Upper lobe of right lung (tissue), 1 donor: ENCODE results near the gene PLD5. TPM values are rescaled to one million over a fixed set of nuclear protein-coding genes. Genes with fewer than 3 reads are reported as not detected.
"Not testable (repeated sequence)": the region's sequence is repeated elsewhere in the genome, so short reads cannot be mapped to it uniquely, and the experiment has no call there.

Source experiments
- ATAC-seq: fragments of 200-7000 bp; cut with Tn5 transposase; one replicate; pipeline ENCODE4 v1.9.1; 2020; ENCODE audit warnings: mild to moderate bottlenecking, moderate library complexity
- DNase-seq: peaks from one replicate; pipeline ENCODE4 v3.0.0-alpha.2; 2020
- H3K27ac ChIP-seq: fragments of 200-600 bp; one replicate; pipeline ENCODE4 v1.8.0; 2022
- H3K27me3 ChIP-seq: fragments of 200-600 bp; one replicate; pipeline ENCODE4 v1.8.0; 2022; ENCODE audit warnings: mild to moderate bottlenecking
- H3K36me3 ChIP-seq: fragments of 200-600 bp; one replicate; pipeline ENCODE4 v1.8.0; 2022
- H3K4me1 ChIP-seq: fragments of 200-600 bp; one replicate; pipeline ENCODE4 v1.8.0; 2022
- H3K4me3 ChIP-seq: fragments of 200-600 bp; one replicate; pipeline ENCODE4 v1.8.0; 2022; ENCODE audit warnings: mild to moderate bottlenecking
- H3K9me3 ChIP-seq: fragments of 200-600 bp; one replicate; pipeline ENCODE4 v1.8.0; 2022
- intact Hi-C: fragments of 100-400 bp; cut with DNase I; formaldehyde crosslinking; loops from one replicate; pipeline ENCODE4 v1.11.0; 2022
- total RNA-seq: library from RNA; stranded (reverse); fragmentation: NEBNext Ultra II Directional; extraction: Animal tissue kit (Norgen Biotek cat#: 25700); gene quantifications from one replicate; pipeline ENCODE4 v1.2.1, GENCODE V29; 2021
- TF ChIP-seq, protein P1 (sequence below): fragments of 200-600 bp; IDR thresholded peaks from one replicate; pipeline ENCODE4 v1.8.0; 2022; ENCODE audit warnings: antibody characterized with exemption
- donor health status: DM: no; HTN: yes; CAD: no; lungs with severe emphysema.

The PLD5 gene
- total RNA-seq, 1 donor from 2014 or later: 0.87 TPM

DNA sequence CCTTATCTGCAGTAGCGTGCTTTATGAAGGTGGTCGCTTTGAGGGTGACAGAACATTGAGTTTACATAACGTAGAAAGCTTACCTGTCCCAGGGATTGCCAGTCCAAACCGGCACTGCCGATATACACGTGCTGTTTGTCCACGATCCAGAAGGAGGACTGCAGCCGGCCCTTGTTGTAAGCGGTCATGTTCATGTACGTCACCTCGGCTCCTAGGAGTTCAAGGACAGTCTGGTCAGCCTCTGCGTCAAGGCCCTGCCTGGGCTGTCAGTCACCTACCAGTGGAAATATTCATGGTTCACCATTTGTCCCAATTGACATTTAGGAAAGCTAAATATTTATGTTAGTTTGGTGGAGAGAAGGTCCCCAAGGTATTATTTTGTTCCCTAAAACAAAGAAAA, 304.6 kb downstream of the PLD5 start:
- Histone ChIP-seq H3K9me3 (peaks cover 6% of the 10 kb centered on the region), H3K4me1 (no peaks in the 10 kb centered on the region), H3K36me3 (no peaks in the 10 kb centered on the region), H3K27me3 (no peaks in the 10 kb centered on the region), H3K4me3 (no peak overlapping the region), H3K27ac (no peak overlapping the region)
- DNase-seq (no peak), ATAC-seq (no peak)
- TF ChIP-seq, protein P1, sequence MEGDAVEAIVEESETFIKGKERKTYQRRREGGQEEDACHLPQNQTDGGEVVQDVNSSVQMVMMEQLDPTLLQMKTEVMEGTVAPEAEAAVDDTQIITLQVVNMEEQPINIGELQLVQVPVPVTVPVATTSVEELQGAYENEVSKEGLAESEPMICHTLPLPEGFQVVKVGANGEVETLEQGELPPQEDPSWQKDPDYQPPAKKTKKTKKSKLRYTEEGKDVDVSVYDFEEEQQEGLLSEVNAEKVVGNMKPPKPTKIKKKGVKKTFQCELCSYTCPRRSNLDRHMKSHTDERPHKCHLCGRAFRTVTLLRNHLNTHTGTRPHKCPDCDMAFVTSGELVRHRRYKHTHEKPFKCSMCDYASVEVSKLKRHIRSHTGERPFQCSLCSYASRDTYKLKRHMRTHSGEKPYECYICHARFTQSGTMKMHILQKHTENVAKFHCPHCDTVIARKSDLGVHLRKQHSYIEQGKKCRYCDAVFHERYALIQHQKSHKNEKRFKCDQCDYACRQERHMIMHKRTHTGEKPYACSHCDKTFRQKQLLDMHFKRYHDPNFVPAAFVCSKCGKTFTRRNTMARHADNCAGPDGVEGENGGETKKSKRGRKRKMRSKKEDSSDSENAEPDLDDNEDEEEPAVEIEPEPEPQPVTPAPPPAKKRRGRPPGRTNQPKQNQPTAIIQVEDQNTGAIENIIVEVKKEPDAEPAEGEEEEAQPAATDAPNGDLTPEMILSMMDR: no peak
- intact Hi-C loops: no loop called here

DNA sequence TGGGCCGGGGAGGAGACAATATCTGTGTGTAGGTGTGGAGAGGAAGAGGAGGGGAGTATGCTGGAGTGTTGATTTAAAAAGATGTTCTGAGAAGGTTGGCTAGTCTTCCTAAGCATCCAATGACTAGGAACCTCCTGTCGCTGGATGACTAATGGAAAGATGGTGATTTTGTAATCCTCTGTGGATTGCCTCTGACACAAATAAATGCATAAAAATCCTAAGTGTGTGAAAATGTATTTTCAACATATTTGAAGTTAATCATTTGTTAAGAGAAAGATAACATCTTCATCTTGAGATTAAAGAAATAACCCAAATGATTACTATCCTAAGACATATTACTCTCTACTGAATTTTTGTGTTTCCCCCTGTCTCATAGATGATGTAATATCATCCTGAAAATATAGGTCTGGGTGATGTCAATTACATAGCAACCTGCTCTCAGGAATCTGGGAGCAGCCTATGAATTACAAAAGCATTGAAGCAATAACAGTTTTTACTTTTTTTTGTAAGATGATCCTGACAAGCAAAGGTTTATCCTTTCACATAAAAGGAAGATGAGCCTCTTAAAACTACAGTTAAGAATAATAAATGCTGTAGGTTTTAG, 305.1 kb downstream of the PLD5 start:
- intact Hi-C loops: no loop called here
- H3K27me3 ChIP-seq: no peaks in the 10 kb centered on the region
- H3K27ac ChIP-seq: no peak overlapping the region
- no peak overlapping the region for H3K4me3 ChIP-seq
- ATAC-seq (no peak), DNase-seq (no peak)
- H3K9me3 ChIP-seq: peaks cover 6% of the 10 kb centered on the region
- H3K36me3 ChIP-seq: no peaks in the 10 kb centered on the region
- no peaks in the 10 kb centered on the region for H3K4me1 ChIP-seq
- TF ChIP-seq, protein P1: no peak

DNA sequence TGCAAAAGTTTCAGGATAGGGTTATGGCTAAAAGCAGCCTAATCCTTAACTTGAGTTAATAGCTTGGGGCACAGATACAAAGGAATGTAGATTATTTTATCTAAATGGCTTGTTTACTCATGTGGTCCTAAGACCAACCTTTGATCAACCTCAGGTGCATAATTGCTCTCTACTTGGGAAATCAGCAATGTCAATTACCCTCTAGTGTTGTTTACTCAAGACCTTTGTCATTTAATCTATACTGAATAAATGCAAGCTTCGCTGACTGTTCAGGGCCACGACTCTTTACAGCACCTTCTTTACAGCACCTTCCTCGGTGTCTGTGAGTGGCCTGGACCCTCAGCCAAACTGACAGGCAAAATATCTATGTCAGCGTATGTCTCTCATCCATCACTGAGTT, 308.1 kb downstream of the PLD5 start:
- H3K27me3 ChIP-seq: no peaks in the 10 kb centered on the region
- TF ChIP-seq, protein P1: no peak
- intact Hi-C loops: no loop called here
- DNase-seq (no peak), ATAC-seq (no peak)
- no peak overlapping the region for H3K4me3 ChIP-seq
- no peaks in the 10 kb centered on the region for H3K4me1 ChIP-seq
- no peaks in the 10 kb centered on the region for H3K36me3 ChIP-seq
- H3K9me3 ChIP-seq: peaks cover 6% of the 10 kb centered on the region
- no peak overlapping the region for H3K27ac ChIP-seq

DNA sequence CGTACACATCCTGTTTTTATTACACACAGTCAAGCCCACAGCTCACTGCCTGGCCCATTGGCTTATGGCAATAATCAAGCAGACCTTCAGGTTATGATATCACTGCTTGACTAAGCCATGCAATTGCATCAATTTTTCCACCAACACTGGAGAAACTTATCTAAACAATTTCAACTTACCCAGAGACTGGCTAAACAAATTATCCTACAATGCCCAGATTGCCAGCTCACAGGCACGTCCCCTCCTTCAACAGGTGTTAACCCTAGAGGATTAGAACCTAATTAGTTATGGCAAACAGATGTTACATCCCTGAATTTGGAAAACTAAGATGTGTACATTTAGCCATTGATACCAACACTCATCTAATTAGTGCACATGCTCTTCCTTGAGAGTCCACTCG, 310.0 kb downstream of the PLD5 start:
- H3K4me3 ChIP-seq, H3K36me3 ChIP-seq, H3K27me3 ChIP-seq, H3K9me3 ChIP-seq, H3K27ac ChIP-seq, DNase-seq, H3K4me1 ChIP-seq, ATAC-seq, intact Hi-C loops: not testable (repeated sequence)

DNA sequence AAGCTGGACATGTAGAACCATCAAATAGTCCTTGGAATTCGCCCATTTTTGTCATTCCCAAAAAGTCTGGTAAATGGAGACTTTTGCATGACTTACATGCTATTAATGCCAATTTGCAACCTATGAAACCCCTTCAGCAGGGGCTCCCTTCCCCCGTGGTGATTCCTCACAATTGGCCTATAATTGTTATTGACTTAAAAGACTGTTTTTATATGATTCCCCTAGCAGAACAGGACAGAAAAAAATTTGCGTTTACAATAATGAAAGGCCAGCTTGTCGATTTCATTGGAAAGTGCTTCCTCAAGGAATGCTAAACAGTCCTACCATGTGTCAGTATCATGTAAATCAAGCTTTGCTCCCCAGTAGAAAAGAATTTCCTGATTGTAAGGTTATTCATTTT, 311.5 kb downstream of the PLD5 start:
- intact Hi-C loops, DNase-seq, H3K9me3 ChIP-seq, ATAC-seq, H3K4me1 ChIP-seq, H3K27ac ChIP-seq, H3K36me3 ChIP-seq, H3K27me3 ChIP-seq, H3K4me3 ChIP-seq: not testable (repeated sequence)

DNA sequence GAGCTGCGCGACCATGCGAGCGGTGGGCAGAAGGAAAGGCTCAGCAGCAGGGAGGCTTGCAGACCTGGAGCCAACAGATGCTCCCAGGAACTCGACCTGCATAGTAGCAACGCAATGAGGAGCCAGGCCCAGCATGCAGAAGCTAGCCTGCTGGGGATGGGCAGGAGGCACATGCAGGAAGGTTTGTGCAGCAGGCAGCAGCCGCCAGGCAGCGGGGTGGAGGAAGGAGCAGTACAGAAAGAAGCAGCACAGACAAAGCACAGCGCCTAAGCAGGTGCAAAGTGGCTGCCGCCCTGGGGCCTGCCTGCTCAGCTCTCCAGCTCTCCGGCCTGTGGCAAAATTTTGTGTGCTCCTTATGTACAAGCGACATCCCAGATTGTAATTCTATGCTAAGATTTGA, 312.1 kb downstream of the PLD5 start:
- no peaks in the 10 kb centered on the region for H3K27me3 ChIP-seq
- H3K4me3 ChIP-seq: no peak overlapping the region
- ATAC-seq (no peak), DNase-seq (no peak)
- no peak overlapping the region for H3K27ac ChIP-seq
- no peaks in the 10 kb centered on the region for H3K36me3 ChIP-seq
- TF ChIP-seq, protein P1: no peak
- no peaks in the 10 kb centered on the region for H3K4me1 ChIP-seq
- intact Hi-C loops: no loop called here
- peaks cover 6% of the 10 kb centered on the region for H3K9me3 ChIP-seq
